B cell (primary cell): ENCODE results near the gene FXYD3.

Source experiments
- CTCF ChIP-seq: fragments of 200-600 bp; IDR thresholded peaks from one replicate; pipeline ENCODE4 v1.8.0; 2022; ENCODE audit warnings: antibody characterized with exemption, mild to moderate bottlenecking
- EZH2 ChIP-seq: IDR thresholded peaks from 2 replicates; pipeline ENCODE4 v1.6.1; 2012; ENCODE audit warnings: borderline replicate concordance, low read depth, mild to moderate bottlenecking, moderate library complexity, low read length; ENCODE audit not compliant: insufficient read depth, poor library complexity, severe bottlenecking

GRCh38 chr19:35144259-35144599 lies 28.6 kb downstream of the FXYD3 start:
- no peak for TF ChIP-seq CTCF
- TF ChIP-seq EZH2: no peak
